ENCODE measurements around the gene LACTBL1.

DNA sequence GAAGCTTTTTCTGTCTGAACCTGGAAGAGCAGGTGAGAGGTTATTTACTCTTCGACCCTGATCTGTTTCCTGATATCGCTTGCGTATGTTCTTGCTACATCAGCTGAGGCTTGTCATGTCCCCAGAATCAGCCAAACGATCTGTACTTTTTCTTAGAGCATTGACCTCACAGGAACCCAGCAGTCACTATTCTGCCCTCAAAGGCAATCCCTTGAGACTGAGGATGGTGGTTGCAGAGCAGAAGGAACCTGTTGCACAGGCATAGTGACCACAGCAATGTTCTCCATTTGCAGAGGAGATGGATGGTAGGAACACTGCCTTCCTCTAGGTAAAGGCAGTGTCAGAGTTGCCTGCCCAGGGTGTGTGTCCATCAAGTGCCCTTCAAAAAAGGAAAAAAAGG, 11.3 kb upstream of the LACTBL1 start:
- TF ChIP-seq EZH2 (IDR thresholded peaks at IDR 0.05) (no peak), POLR2AphosphoS5 (IDR thresholded peaks at IDR 0.05; ENCODE audit: borderline replicate concordance, low read depth, low read length) (no peak)
